GM12878 (cell line): Measurements from ENCODE around the gene SDHAF1. TPM values are rescaled to one million over a fixed set of nuclear protein-coding genes. Genes with fewer than 3 reads are reported as not detected.

Experiments used
- ATAC-seq: fragments of 200-7000 bp; cut with Tn5 transposase; 3 replicates; pipeline ENCODE4 v1.9.1; 2020; ENCODE audit warnings: mild to moderate bottlenecking, moderate library complexity
- Bru-seq: library from RNA; stranded (reverse); fragments of 400-500 nt; gene quantifications from one replicate; lab custom pipeline; 2021; lab: Mats Ljungman, UMichigan
- BruChase-seq, 2 experiments: library from RNA; stranded (reverse); fragments of 400-500 nt; gene quantifications; one replicate each; lab custom pipeline; 2021; lab: Mats Ljungman, UMichigan
- BruUV-seq: library from RNA; stranded (reverse); fragments of 400-500 nt; replicated peaks from 2 replicates; lab custom pipeline; 2021; lab: Mats Ljungman, UMichigan
- CTCF ChIA-PET: fragments of 300-600 bp; sonication (Branson Sonifier 250); formaldehyde crosslinking; extraction: SDS; loops from one replicate; lab custom pipeline; 2021; ENCODE audit warnings: inconsistent platforms; lab: Yijun Ruan, JAX
- POLR2A ChIA-PET: fragments of 350-600 bp; formaldehyde crosslinking; extraction: SDS; loops from one replicate; lab custom pipeline; 2021; ENCODE audit warnings: inconsistent platforms; lab: Charles Lee
- RAD21 ChIA-PET: fragments of 300-600 bp; sonication (Branson Sonifier 250); formaldehyde crosslinking; loops from one replicate; lab custom pipeline; 2023; ENCODE audit warnings: antibody characterized with exemption; ENCODE audit not compliant: unreplicated experiment; lab: Charles Lee
- SMC1A ChIA-PET: fragments of 300-600 bp; sonication (Branson Sonifier 250); formaldehyde crosslinking; loops from one replicate; lab custom pipeline; 2023; ENCODE audit not compliant: unreplicated experiment, uncharacterized antibody; lab: Charles Lee
- DNase-seq: peaks from one replicate; pipeline ENCODE4 v3.0.0-alpha.2; 2011; ENCODE audit warnings: low read depth, low spot score
- FAIRE-seq: peaks from 3 replicates; lab custom pipeline; 2011; peaks lifted over from hg19 to GRCh38; lab: Jason Lieb, UNC
- H2AFZ ChIP-seq: 2 replicates; pipeline ENCODE4 v1.6.0; 2011; ENCODE audit warnings: low read depth, low read length, control low read depth; ENCODE audit not compliant: control insufficient read depth
- H3K27ac ChIP-seq: 2 replicates; pipeline ENCODE4 v1.5.1; 2011; ENCODE audit warnings: control low read depth; ENCODE audit not compliant: control insufficient read depth, insufficient read depth
- H3K27me3 ChIP-seq, 2 experiments: replicated peaks in 1 of 2; 2 replicates each; pipeline versions ENCODE4 v1.6.0 to v1.6.1; 2011; ENCODE audit warnings: low read length in 1 of 2; ENCODE audit not compliant: control insufficient read depth in 2 of 2, insufficient read depth in 2 of 2
- H3K36me3 ChIP-seq, 2 experiments: 2 replicates each; pipeline ENCODE4 v1.5.1; 2011; ENCODE audit warnings: low read length in 1 of 2; ENCODE audit not compliant: control insufficient read depth in 2 of 2, insufficient read depth in 2 of 2
- H3K4me1 ChIP-seq: 2 replicates; pipeline ENCODE4 v1.6.1; 2011; ENCODE audit warnings: mild to moderate bottlenecking, low read length, moderate library complexity, mixed read lengths; ENCODE audit not compliant: control insufficient read depth, insufficient read depth
- H3K4me2 ChIP-seq: 2 replicates; pipeline ENCODE4 v1.6.0; 2011; ENCODE audit warnings: control low read depth; ENCODE audit not compliant: control insufficient read depth, insufficient read depth
- H3K4me3 ChIP-seq: fragments of 200-600 bp; sonication (generic); 2 replicates; pipeline ENCODE4 v1.5.1; 2016
- H3K79me2 ChIP-seq: 2 replicates; pipeline ENCODE4 v1.6.0; 2011; ENCODE audit warnings: low read length; ENCODE audit not compliant: control insufficient read depth, insufficient read depth
- H3K9ac ChIP-seq: 2 replicates; pipeline ENCODE4 v1.8.0; 2011; ENCODE audit warnings: low read length, control low read depth, mixed read lengths; ENCODE audit not compliant: control insufficient read depth, insufficient read depth
- H3K9me3 ChIP-seq: replicated peaks from 3 replicates; pipeline ENCODE4 v1.5.1; 2011; ENCODE audit warnings: mild to moderate bottlenecking, low read length; ENCODE audit not compliant: control insufficient read depth, insufficient read depth
- H4K20me1 ChIP-seq: 2 replicates; pipeline ENCODE4 v1.6.0; 2011; ENCODE audit not compliant: control insufficient read depth, insufficient read depth
- CHD2 ChIP-seq: IDR thresholded peaks from 2 replicates; pipeline ENCODE4 v1.6.1; 2011; ENCODE audit warnings: low read depth, low read length, improper control_type of control experiment, borderline replicate concordance
- CHD4 ChIP-seq: fragments of 200-600 bp; sonication (generic); IDR thresholded peaks from 2 replicates; pipeline ENCODE4 v1.6.1; 2016; ENCODE audit warnings: mild to moderate bottlenecking
- GATAD2B ChIP-seq: fragments of 450-650 bp; conservative IDR thresholded peaks from 2 replicates; pipeline ENCODE4 v1.6.1; 2017; ENCODE audit warnings: low read depth, mild to moderate bottlenecking, moderate library complexity
- KLF5 ChIP-seq: fragments of 450-650 bp; IDR thresholded peaks from 2 replicates; pipeline ENCODE4 v1.6.1; 2014; ENCODE audit warnings: mild to moderate bottlenecking; ENCODE audit not compliant: partially characterized antibody
- WGBS: methylation state at CpG from one replicate; pipeline ENCODE4 v1.1.6; 2016; ENCODE audit warnings: low lambda C conversion rate; ENCODE audit not compliant: insufficient replicate concordance, insufficient coverage; ENCODE audit errors: missing lambda C conversion rate; 5-methylcytosine and 5-hydroxymethylcytosine counted together
- in situ Hi-C: fragments of 300-500 bp; cut with MboI; formaldehyde crosslinking; loops from 9 replicates; pipeline ENCODE4 v1.14.3; 2018; ENCODE audit warnings: mixed read lengths
- intact Hi-C: fragments of 100-400 bp; cut with micrococcal nuclease; formaldehyde crosslinking; loops from one replicate; pipeline ENCODE4 v1.14.2; 2022; ENCODE audit not compliant: unreplicated experiment
- long read RNA-seq, 2 experiments: library from polyadenylated mRNA; unstranded; transcript quantifications; one replicate each; pipeline ENCODE4 v2.0.0, GENCODE V29; 2019 to 2020
- polyA minus RNA-seq, 3 experiments: library from RNA; depleted of rRNA, polyadenylated mRNA; stranded (reverse); fragments of >200 nt; gene quantifications; 2 replicates each; pipeline ENCODE4 v1.2.3, GENCODE V29; 2011
- polyA plus RNA-seq, 11 experiments: library from polyadenylated mRNA; depleted of rRNA in 4 of 11; unstranded in 6 of 11; stranded (reverse) in 5 of 11; fragments of >200 nt; fragmentation: Nextera tagmentation in 4 of 11; fragmentation: Illumina TruSeq in 1 of 11; extraction: Ambion mirVana in 4 of 11; extraction: Trizol in 1 of 11; gene quantifications; 1 replicate in 1 of 11; 2 replicates in 10 of 11; pipeline versions ENCODE4 v1.2.1 to v1.2.3, GENCODE V29; 2011 to 2016; ENCODE audit warnings: inconsistent platforms in 2 of 11, missing spikeins in 2 of 11, low read depth in 1 of 11
- total RNA-seq, 4 experiments: library from RNA; depleted of rRNA in 3 of 4; stranded (reverse); fragments of >200 nt in 3 of 4; fragmentation: Illumina TruSeq in 1 of 4; extraction: Trizol in 1 of 4; gene quantifications; 2 replicates each; pipeline versions ENCODE4 v1.2.1 to v1.2.3, GENCODE V29; 2013 to 2021
- TF ChIP-seq, protein P1 (sequence below), 3 experiments: IDR thresholded peaks in 2 of 3; conservative IDR thresholded peaks in 1 of 3; 2 replicates each; pipeline ENCODE4 v1.5.1; 2011; ENCODE audit warnings: low read depth in 3 of 3, low read length in 3 of 3, mild to moderate bottlenecking in 3 of 3, control low read depth in 2 of 3, moderate library complexity in 2 of 3, inconsistent platforms in 1 of 3, mixed read lengths in 1 of 3; ENCODE audit not compliant: control insufficient read depth in 2 of 3, insufficient read depth in 1 of 3; ENCODE audit errors: extremely low read depth in 1 of 3
- TF ChIP-seq, protein P2 (sequence below): fragments of 450-650 bp; IDR thresholded peaks from 2 replicates; pipeline ENCODE4 v1.6.1; 2016; ENCODE audit warnings: mild to moderate bottlenecking
- TF ChIP-seq, protein P3 (sequence below): fragments of 450-650 bp; IDR thresholded peaks from 2 replicates; pipeline ENCODE4 v1.6.1; 2017; ENCODE audit warnings: mild to moderate bottlenecking, low read depth, inconsistent platforms; ENCODE audit not compliant: poor library complexity, severe bottlenecking
- TF ChIP-seq, protein P4 (sequence below): fragments of 450-650 bp; IDR thresholded peaks from 2 replicates; pipeline ENCODE4 v1.6.1; 2014; ENCODE audit warnings: mild to moderate bottlenecking

The SDHAF1 gene, protein sequence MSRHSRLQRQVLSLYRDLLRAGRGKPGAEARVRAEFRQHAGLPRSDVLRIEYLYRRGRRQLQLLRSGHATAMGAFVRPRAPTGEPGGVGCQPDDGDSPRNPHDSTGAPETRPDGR
- 15.3 and 17.0 TPM in 2 replicates for total RNA-seq (2013; cell fraction: nucleolus; rRNA removed)
- total RNA-seq (2014; rRNA removed) (41.2 and 42.5 TPM in 2 replicates), total RNA-seq (2014; rRNA removed; fragmentation: Illumina TruSeq; extraction: Trizol) (14.6 and 15.6 TPM in 2 replicates), total RNA-seq (2021) (30.9 and 32.7 TPM in 2 replicates), polyA plus RNA-seq (2011; rRNA removed) (13.2 and 17.9 TPM in 2 replicates), polyA plus RNA-seq (2014; fragmentation: Illumina TruSeq; extraction: Trizol) (3.4 and 9.0 TPM in 2 replicates), polyA plus RNA-seq (2014; fragmentation: Nextera tagmentation; extraction: Ambion mirVana) (1 to 10 TPM in 1 of 2 experiments, under 1 TPM in 1; 0.74 to 3.3 TPM), polyA plus RNA-seq (2014; rRNA removed) (45.6 and 46.5 TPM in 2 replicates), polyA plus RNA-seq (2016; fragmentation: Nextera tagmentation; extraction: Ambion mirVana) (10 to 100 TPM; 32.3 to 36.1 TPM), polyA minus RNA-seq (2011; rRNA and poly(A)+ RNA removed) (3.8 and 10.5 TPM in 2 replicates), Bru-seq, nascent RNA (percentile 75 among the genes with signal in this experiment), BruChase-seq, experiment 1, labeled RNA remaining after a 6-hour chase (percentile 70 among the genes with signal in this experiment), BruChase-seq, experiment 2, labeled RNA remaining after a 2-hour chase (percentile 86 among the genes with signal in this experiment)
- 7.9 TPM for polyA plus RNA-seq (2011; ENCODE audit: low read depth)
- polyA plus RNA-seq (2011; cell fraction: cytosol; rRNA removed): 30.7 and 42.4 TPM in 2 replicates
- polyA plus RNA-seq (2011; cell fraction: nucleus; rRNA removed): 24.2 and 26.3 TPM in 2 replicates
- polyA plus RNA-seq (2012): 17.7 and 19.5 TPM in 2 replicates
- 6.1 and 8.4 TPM in 2 replicates for polyA minus RNA-seq (2011; cell fraction: cytosol; rRNA and poly(A)+ RNA removed)
- polyA minus RNA-seq (2011; cell fraction: nucleus; rRNA and poly(A)+ RNA removed): 7.9 and 15.3 TPM in 2 replicates
- long read RNA-seq, experiment 1, transcript SDHAF1-201 (1 exons, 1,117 nt): major isoform, 22 of 22 reads
- long read RNA-seq, experiment 1, partial matches to known transcripts: 0 of 22 reads
- long read RNA-seq, experiment 1, other reads (novel, unspliced or antisense): 0 of 22 reads
- long read RNA-seq, experiment 2, transcript SDHAF1-201 (1 exons, 1,117 nt): major isoform, 24 of 24 reads
- long read RNA-seq, experiment 2, partial matches to known transcripts: 0 of 24 reads
- long read RNA-seq, experiment 2, other reads (novel, unspliced or antisense): 0 of 24 reads

DNA sequence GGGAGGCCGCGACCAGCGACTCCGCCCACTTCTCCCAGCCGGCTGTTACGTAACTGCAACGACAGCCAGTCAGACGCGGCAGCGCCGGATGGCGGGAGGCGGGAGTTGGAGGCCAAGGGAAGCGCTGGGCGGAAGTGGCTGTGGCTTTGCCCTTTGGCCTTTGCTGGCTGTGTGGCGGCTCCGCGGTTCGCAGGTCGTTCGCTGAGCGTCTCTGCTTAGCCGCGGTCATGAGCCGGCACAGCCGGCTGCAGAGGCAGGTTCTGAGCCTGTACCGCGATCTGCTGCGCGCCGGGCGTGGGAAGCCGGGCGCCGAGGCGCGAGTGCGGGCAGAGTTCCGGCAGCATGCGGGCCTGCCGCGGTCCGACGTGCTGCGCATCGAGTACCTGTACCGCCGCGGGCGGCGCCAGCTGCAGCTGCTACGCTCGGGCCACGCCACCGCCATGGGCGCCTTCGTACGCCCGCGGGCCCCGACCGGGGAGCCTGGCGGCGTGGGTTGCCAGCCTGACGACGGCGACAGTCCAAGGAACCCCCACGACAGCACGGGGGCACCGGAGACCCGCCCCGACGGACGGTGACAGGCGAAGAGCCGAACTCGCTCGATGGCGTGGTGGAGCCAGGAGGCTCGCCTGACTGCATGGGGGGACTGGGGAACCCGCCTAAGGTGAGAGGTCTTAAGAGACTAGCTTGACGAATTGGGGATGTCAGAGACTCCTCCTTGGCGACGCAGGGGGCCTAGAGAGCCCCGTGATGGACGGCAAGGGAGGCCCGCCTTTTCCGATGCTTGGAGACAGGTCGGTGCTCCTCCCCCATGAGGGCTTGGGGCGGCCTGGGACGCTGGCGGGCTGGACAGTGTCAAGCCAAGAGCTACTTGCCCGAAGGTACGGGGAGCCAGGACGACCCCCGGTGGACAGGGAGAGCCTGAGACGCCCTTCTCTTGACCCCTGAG is at the start of gene SDHAF1:
TSS of gene SDHAF1 (plus strand) at position 141 of the 946 bp plus-strand sequence. CDS start at position 228, 87 bp downstream.
- ATAC-seq: peak; percentile 91
- Histone ChIP-seq H3K36me3 (no peaks in the 10 kb centered on the region), H3K4me3 (peak within 1 kb of the TSS; percentile 90), H3K79me2 (peaks cover 29% of the 10 kb centered on the region), H4K20me1 (no peaks in the 10 kb centered on the region), H3K27me3 (no peaks in the 10 kb centered on the region), H3K27ac (peak within 1 kb of the TSS; percentile 60), H3K4me1 (peaks cover 25% of the 10 kb centered on the region), H3K9ac (peak within 1 kb of the TSS; percentile 78), H3K9me3 (no peaks in the 10 kb centered on the region), H2AFZ (peak within 1 kb of the TSS; percentile 95), H3K4me2 (peak within 1 kb of the TSS; percentile 96)
- in situ Hi-C loops (no loop called here), intact Hi-C loops (loop anchor here (5.0 kb wide), 1 partner anchor 57 kb away; the partner anchor contains the start of genes THAP8 and WDR62)
- ChIA-PET CTCF (interaction anchor here (0.7 to 1.4 kb wide), 4 partner anchors 19 to 116 kb away, joined by 3 to 5 read pairs (median 4); partner anchors contain the start of gene ALKBH6), POLR2A (interaction anchor here (0.5 to 1.7 kb wide), 3 partner anchors 19 to 303 kb away, joined by 3 to 6 read pairs (median 3); partner anchors contain the start of genes ALKBH6 and CAPNS1), RAD21 (no interaction called here), SMC1A (interaction anchor here (0.6 to 1.4 kb wide), 3 partner anchors 64 to 254 kb away, joined by 3 to 4 read pairs (median 3); no protein-coding TSS in a partner anchor)
- FAIRE-seq: peak; percentile 99
- DNase-seq: peak; percentile 84
- TSS peak; percentile 79 for BruUV-seq
- under 1% methylated on average over 97 of the region's 97 CpGs for WGBS
- TF ChIP-seq, protein P1, sequence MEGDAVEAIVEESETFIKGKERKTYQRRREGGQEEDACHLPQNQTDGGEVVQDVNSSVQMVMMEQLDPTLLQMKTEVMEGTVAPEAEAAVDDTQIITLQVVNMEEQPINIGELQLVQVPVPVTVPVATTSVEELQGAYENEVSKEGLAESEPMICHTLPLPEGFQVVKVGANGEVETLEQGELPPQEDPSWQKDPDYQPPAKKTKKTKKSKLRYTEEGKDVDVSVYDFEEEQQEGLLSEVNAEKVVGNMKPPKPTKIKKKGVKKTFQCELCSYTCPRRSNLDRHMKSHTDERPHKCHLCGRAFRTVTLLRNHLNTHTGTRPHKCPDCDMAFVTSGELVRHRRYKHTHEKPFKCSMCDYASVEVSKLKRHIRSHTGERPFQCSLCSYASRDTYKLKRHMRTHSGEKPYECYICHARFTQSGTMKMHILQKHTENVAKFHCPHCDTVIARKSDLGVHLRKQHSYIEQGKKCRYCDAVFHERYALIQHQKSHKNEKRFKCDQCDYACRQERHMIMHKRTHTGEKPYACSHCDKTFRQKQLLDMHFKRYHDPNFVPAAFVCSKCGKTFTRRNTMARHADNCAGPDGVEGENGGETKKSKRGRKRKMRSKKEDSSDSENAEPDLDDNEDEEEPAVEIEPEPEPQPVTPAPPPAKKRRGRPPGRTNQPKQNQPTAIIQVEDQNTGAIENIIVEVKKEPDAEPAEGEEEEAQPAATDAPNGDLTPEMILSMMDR (IDR thresholded peaks at IDR 0.05 in 2 of 3, conservative IDR thresholded peaks at IDR 0.05 in 1 of 3; ENCODE audit: control insufficient read depth in 2 of 3, extremely low read depth in 1 of 3, insufficient read depth in 1 of 3, low read depth in 3 of 3, low read length in 3 of 3): no peak
- TF ChIP-seq, protein P2, sequence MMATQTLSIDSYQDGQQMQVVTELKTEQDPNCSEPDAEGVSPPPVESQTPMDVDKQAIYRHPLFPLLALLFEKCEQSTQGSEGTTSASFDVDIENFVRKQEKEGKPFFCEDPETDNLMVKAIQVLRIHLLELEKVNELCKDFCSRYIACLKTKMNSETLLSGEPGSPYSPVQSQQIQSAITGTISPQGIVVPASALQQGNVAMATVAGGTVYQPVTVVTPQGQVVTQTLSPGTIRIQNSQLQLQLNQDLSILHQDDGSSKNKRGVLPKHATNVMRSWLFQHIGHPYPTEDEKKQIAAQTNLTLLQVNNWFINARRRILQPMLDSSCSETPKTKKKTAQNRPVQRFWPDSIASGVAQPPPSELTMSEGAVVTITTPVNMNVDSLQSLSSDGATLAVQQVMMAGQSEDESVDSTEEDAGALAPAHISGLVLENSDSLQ: peak; percentile 94
- TF ChIP-seq, protein P3, sequence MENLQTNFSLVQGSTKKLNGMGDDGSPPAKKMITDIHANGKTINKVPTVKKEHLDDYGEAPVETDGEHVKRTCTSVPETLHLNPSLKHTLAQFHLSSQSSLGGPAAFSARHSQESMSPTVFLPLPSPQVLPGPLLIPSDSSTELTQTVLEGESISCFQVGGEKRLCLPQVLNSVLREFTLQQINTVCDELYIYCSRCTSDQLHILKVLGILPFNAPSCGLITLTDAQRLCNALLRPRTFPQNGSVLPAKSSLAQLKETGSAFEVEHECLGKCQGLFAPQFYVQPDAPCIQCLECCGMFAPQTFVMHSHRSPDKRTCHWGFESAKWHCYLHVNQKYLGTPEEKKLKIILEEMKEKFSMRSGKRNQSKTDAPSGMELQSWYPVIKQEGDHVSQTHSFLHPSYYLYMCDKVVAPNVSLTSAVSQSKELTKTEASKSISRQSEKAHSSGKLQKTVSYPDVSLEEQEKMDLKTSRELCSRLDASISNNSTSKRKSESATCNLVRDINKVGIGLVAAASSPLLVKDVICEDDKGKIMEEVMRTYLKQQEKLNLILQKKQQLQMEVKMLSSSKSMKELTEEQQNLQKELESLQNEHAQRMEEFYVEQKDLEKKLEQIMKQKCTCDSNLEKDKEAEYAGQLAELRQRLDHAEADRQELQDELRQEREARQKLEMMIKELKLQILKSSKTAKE: no peak
- TF ChIP-seq GATAD2B (peak; percentile 98), KLF5 (peak; percentile 36), CHD2 (peak; percentile 78), CHD4 (no peak)
- TF ChIP-seq, protein P4, sequence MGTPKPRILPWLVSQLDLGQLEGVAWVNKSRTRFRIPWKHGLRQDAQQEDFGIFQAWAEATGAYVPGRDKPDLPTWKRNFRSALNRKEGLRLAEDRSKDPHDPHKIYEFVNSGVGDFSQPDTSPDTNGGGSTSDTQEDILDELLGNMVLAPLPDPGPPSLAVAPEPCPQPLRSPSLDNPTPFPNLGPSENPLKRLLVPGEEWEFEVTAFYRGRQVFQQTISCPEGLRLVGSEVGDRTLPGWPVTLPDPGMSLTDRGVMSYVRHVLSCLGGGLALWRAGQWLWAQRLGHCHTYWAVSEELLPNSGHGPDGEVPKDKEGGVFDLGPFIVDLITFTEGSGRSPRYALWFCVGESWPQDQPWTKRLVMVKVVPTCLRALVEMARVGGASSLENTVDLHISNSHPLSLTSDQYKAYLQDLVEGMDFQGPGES: no peak
